Transverse colon (tissue), 4 donors: ENCODE measurements around the gene TOP2B.

Experiments
- CTCF ChIP-seq, 5 experiments: fragments of 200-600 bp in 3 of 5; fragments of 450-650 bp in 2 of 5; sonication (generic) in 3 of 5; IDR thresholded peaks; 1 replicate in 2 of 5; 2 replicates in 3 of 5; pipeline ENCODE4 v1.5.1; 2016 to 2017; ENCODE audit warnings: antibody characterized with exemption in 5 of 5, inconsistent platforms in 3 of 5, mild to moderate bottlenecking in 2 of 5, moderate library complexity in 1 of 5
- EP300 ChIP-seq: sonication (generic); formaldehyde crosslinking; IDR thresholded peaks from one replicate; pipeline ENCODE4 v1.6.1; 2017; ENCODE audit warnings: antibody characterized with exemption, low read depth
- POLR2A ChIP-seq: fragments of 450-650 bp; IDR thresholded peaks from one replicate; pipeline ENCODE4 v1.6.1; 2016; ENCODE audit warnings: antibody characterized with exemption, mild to moderate bottlenecking, moderate library complexity
- POLR2AphosphoS5 ChIP-seq, 3 donors: sonication (generic); formaldehyde crosslinking; IDR thresholded peaks; one replicate each; pipeline ENCODE4 v1.6.1; 2016; ENCODE audit warnings: antibody characterized with exemption in 3 of 3

DNA sequence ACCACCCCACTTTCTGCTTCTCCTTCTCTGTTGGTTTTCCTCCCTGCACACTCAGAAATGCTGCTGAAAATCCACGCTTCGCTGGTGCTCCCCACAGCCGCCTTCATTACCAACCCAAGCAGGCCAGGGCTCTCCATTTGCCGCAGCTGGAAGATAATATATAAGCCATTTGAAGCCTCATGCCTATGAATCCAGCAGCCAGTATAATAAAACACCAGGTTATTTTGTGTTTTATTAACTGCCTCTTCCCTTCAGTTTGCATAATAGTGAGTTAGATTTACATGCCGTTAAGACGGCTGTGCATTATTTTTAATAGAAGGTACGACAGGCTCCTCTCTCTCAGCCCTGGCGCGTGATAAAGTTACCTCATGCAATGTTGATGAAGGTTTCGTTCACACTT lies 86.6 kb downstream of the TOP2B start:
- TF ChIP-seq POLR2A (no peak), CTCF (IDR thresholded peaks at IDR 0.05) (no peak), POLR2AphosphoS5 (IDR thresholded peaks at IDR 0.05) (no peak), EP300 (no peak)
